H9 (cell line): ENCODE measurements around the gene SERPINA10. TPM values are rescaled to one million over a fixed set of nuclear protein-coding genes. Genes with fewer than 3 reads are reported as not detected.

ENCODE experiments used
- DNase-seq: peaks from one replicate; pipeline ENCODE4 v3.0.0-alpha.2; 2017
- H2AFZ ChIP-seq: one replicate; pipeline ENCODE4 v1.6.1; 2013; ENCODE audit warnings: mild to moderate bottlenecking, low read length, control low read depth, moderate library complexity
- H2AK5ac ChIP-seq: 2 replicates; pipeline ENCODE4 v1.6.1; 2013; ENCODE audit warnings: low read length, control low read depth, mixed read lengths; ENCODE audit not compliant: insufficient read length
- H2BK120ac ChIP-seq: one replicate; pipeline ENCODE4 v1.6.1; 2013; ENCODE audit warnings: low read depth, mild to moderate bottlenecking, low read length, control low read depth, inconsistent platforms; ENCODE audit not compliant: poor library complexity, severe bottlenecking
- H2BK12ac ChIP-seq: 2 replicates; pipeline ENCODE4 v1.6.1; 2013; ENCODE audit warnings: low read length, control low read depth, mixed read lengths, low read depth; ENCODE audit not compliant: insufficient read length
- H2BK15ac ChIP-seq: 2 replicates; pipeline ENCODE4 v1.6.1; 2013; ENCODE audit warnings: low read depth, low read length, control low read depth
- H2BK20ac ChIP-seq: one replicate; pipeline ENCODE4 v1.6.1; 2013; ENCODE audit warnings: low read depth, mild to moderate bottlenecking, low read length, control low read depth, inconsistent platforms; ENCODE audit not compliant: poor library complexity, severe bottlenecking
- H2BK5ac ChIP-seq: 2 replicates; pipeline ENCODE4 v1.6.1; 2013; ENCODE audit warnings: low read length, control low read depth, mixed read lengths; ENCODE audit not compliant: insufficient read length
- H3K14ac ChIP-seq: 2 replicates; pipeline ENCODE4 v1.6.1; 2013; ENCODE audit warnings: low read length, control low read depth; ENCODE audit not compliant: insufficient read depth
- H3K18ac ChIP-seq: 2 replicates; pipeline ENCODE4 v1.6.1; 2013; ENCODE audit warnings: low read depth, mild to moderate bottlenecking, mixed read lengths, low read length, control low read depth; ENCODE audit not compliant: insufficient read length
- H3K23ac ChIP-seq: 2 replicates; pipeline ENCODE4 v1.6.1; 2013; ENCODE audit warnings: low read length, control low read depth, mixed read lengths, low read depth; ENCODE audit not compliant: insufficient read length
- H3K23me2 ChIP-seq: 2 replicates; pipeline ENCODE4 v1.6.1; 2013; ENCODE audit warnings: low read depth, mild to moderate bottlenecking, mixed read lengths, low read length, control low read depth; ENCODE audit not compliant: insufficient read length, poor library complexity, severe bottlenecking
- H3K27ac ChIP-seq: 2 replicates; pipeline ENCODE4 v1.5.1; 2013; ENCODE audit warnings: low read length, control low read depth, mixed read lengths, low read depth; ENCODE audit not compliant: insufficient read length
- H3K27me3 ChIP-seq: 2 replicates; pipeline ENCODE4 v1.6.1; 2013; ENCODE audit warnings: low read length, control low read depth, inconsistent platforms; ENCODE audit not compliant: insufficient read depth
- H3K4ac ChIP-seq: 2 replicates; pipeline ENCODE4 v1.6.1; 2013; ENCODE audit warnings: low read depth, mild to moderate bottlenecking, control low read depth, inconsistent platforms, low read length, moderate library complexity
- H3K4me1 ChIP-seq: 2 replicates; pipeline ENCODE4 v1.6.1; 2013; ENCODE audit warnings: low read length, control low read depth, inconsistent platforms; ENCODE audit not compliant: insufficient read depth
- H3K4me2 ChIP-seq: 2 replicates; pipeline ENCODE4 v1.6.1; 2013; ENCODE audit warnings: low read length, control low read depth, mixed read lengths; ENCODE audit not compliant: insufficient read length, insufficient read depth
- H3K56ac ChIP-seq: 2 replicates; pipeline ENCODE4 v1.6.1; 2013; ENCODE audit warnings: low read depth, mild to moderate bottlenecking, mixed read lengths, low read length, control low read depth; ENCODE audit not compliant: insufficient read length
- H3K79me1 ChIP-seq: 2 replicates; pipeline ENCODE4 v1.6.1; 2013; ENCODE audit warnings: low read depth, mild to moderate bottlenecking, moderate library complexity, low read length, control low read depth, inconsistent platforms; ENCODE audit not compliant: insufficient read depth, poor library complexity, severe bottlenecking
- H3K79me2 ChIP-seq: 2 replicates; pipeline ENCODE4 v1.6.1; 2013; ENCODE audit warnings: low read length, control low read depth, inconsistent platforms; ENCODE audit not compliant: insufficient read depth
- H3K9ac ChIP-seq: 2 replicates; pipeline ENCODE4 v1.6.1; 2013; ENCODE audit warnings: low read length, control low read depth, mixed read lengths; ENCODE audit not compliant: insufficient read length; ENCODE audit errors: extremely low read depth
- H3K9me3 ChIP-seq: one replicate; pipeline ENCODE4 v1.6.1; 2013; ENCODE audit warnings: low read depth, low read length, inconsistent platforms; ENCODE audit not compliant: control insufficient read depth
- H3T11ph ChIP-seq: one replicate; pipeline ENCODE4 v1.6.1; 2013; ENCODE audit warnings: mild to moderate bottlenecking, low read length, control low read depth, inconsistent platforms
- H4K20me1 ChIP-seq: one replicate; pipeline ENCODE4 v1.6.1; 2013; ENCODE audit not compliant: control insufficient read depth, insufficient read length, insufficient read depth
- H4K5ac ChIP-seq: 2 replicates; pipeline ENCODE4 v1.6.1; 2013; ENCODE audit warnings: low read depth, mild to moderate bottlenecking, mixed read lengths, low read length, control low read depth; ENCODE audit not compliant: insufficient read length
- H4K8ac ChIP-seq: replicated peaks from 2 replicates; pipeline ENCODE4 v1.6.1; 2013; ENCODE audit warnings: low read length, control low read depth, mixed read lengths, low read depth; ENCODE audit not compliant: insufficient read length
- H4K91ac ChIP-seq: 2 replicates; pipeline ENCODE4 v1.6.1; 2013; ENCODE audit warnings: low read depth, mild to moderate bottlenecking, moderate library complexity, mixed read lengths, low read length, control low read depth; ENCODE audit not compliant: insufficient read length
- H3K27ac Mint-ChIP-seq, 3 experiments: 2 replicates in 2 of 3; 3 replicates in 1 of 3; pipeline ENCODE4 v1.8.0; 2020 to 2021; ENCODE audit warnings: mixed read lengths in 3 of 3, mild to moderate bottlenecking in 1 of 3, moderate library complexity in 1 of 3
- H3K27me3 Mint-ChIP-seq: 2 replicates; pipeline ENCODE4 v1.8.0; 2021; ENCODE audit warnings: low read depth, mild to moderate bottlenecking, moderate library complexity, mixed read lengths
- H3K36me3 Mint-ChIP-seq, 3 experiments: 2 replicates in 2 of 3; 3 replicates in 1 of 3; pipeline ENCODE4 v1.8.0; 2020 to 2021; ENCODE audit warnings: low read depth in 3 of 3, mixed read lengths in 3 of 3; ENCODE audit not compliant: insufficient read depth in 1 of 3
- H3K4me1 Mint-ChIP-seq, 2 experiments: 2 replicates each; pipeline ENCODE4 v1.8.0; 2020; ENCODE audit warnings: mixed read lengths in 2 of 2
- H3K4me3 Mint-ChIP-seq, 2 experiments: 2 replicates in 1 of 2; 3 replicates in 1 of 2; pipeline ENCODE4 v1.8.0; 2020 to 2021; ENCODE audit warnings: mild to moderate bottlenecking in 2 of 2, mixed read lengths in 2 of 2, moderate library complexity in 1 of 2
- H3K9me3 Mint-ChIP-seq, 2 experiments: 2 replicates in 1 of 2; 3 replicates in 1 of 2; pipeline ENCODE4 v1.8.0; 2020; ENCODE audit warnings: mild to moderate bottlenecking in 2 of 2, mixed read lengths in 2 of 2, moderate library complexity in 1 of 2
- CTCF ChIP-seq: fragments of 200-600 bp; sonication (generic); conservative IDR thresholded peaks from 3 replicates; pipeline ENCODE4 v1.8.0; 2021; ENCODE audit warnings: antibody characterized with exemption, mild to moderate bottlenecking
- WGBS: extraction: QIAGEN DNeasy Blood & Tissue Kit; methylation state at CpG from one replicate; pipeline ENCODE4 v1.1.7; 2013; ENCODE audit warnings: missing lambda C conversion rate, low lambda C conversion rate, mixed read lengths; ENCODE audit not compliant: insufficient read length; ENCODE audit errors: extremely low coverage; 5-methylcytosine and 5-hydroxymethylcytosine counted together
- total RNA-seq: library from RNA; stranded (reverse); gene quantifications from 2 replicates; pipeline ENCODE4 v1.2.1, GENCODE V29; 2021

The SERPINA10 gene
- total RNA-seq, 1 experiment from 2014 or later: not detected

DNA sequence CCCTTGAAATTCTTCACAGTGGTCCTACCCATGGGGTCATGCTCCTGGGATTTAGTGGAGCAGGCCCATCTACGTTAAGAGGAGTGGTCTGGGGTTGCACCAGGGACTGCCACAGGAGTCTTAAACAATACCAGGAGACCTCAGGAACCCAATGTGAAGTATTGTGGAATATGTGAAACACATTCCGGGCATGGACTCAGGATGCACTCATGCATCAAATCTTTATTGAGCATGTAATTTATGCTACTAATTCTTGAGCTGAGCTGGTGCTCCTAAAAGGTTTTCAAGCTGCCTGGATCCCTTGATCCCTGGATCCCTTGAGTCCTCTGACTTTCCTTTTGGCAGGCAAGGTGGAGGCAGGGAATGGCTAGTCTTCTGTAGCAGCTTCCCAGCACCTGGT is 8.8 kb downstream of the SERPINA10 start:
- no peak for TF ChIP-seq CTCF
- Histone ChIP-seq H4K8ac (no peak overlapping the region), H3K4me2 (no peak overlapping the region), H3K56ac (no peak overlapping the region), H2BK15ac (no peak overlapping the region), H4K20me1 (no peaks in the 10 kb centered on the region), H3K18ac (no peak overlapping the region), H3K4ac (no peak overlapping the region), H3K79me1 (no peaks in the 10 kb centered on the region), H3K27ac (no peak overlapping the region), H2BK12ac (no peak overlapping the region), H3K27me3 (no peaks in the 10 kb centered on the region), H2BK120ac (no peak overlapping the region), H3K9me3 (no peaks in the 10 kb centered on the region), H4K5ac (no peak overlapping the region), H3K9ac (no peak overlapping the region), H2AFZ (no peak overlapping the region), H3K79me2 (no peaks in the 10 kb centered on the region), H2BK5ac (no peak overlapping the region), H2AK5ac (no peak overlapping the region), H3T11ph (no peak overlapping the region), H3K23me2 (no peaks in the 10 kb centered on the region), H3K23ac (no peak overlapping the region), H3K4me1 (no peaks in the 10 kb centered on the region; the same call in 1 of the 2 replicates), H3K14ac (no peak overlapping the region), H4K91ac (no peak overlapping the region), H2BK20ac (no peak overlapping the region)
- DNase-seq: no peak
- Mint-ChIP-seq H3K36me3 (no peaks in the 10 kb centered on the region), H3K4me3 (no peak overlapping the region), H3K9me3 (no peaks in the 10 kb centered on the region), H3K27me3 (no peaks in the 10 kb centered on the region; the same call in 1 of the 2 replicates), H3K27ac (no peak overlapping the region), H3K4me1 (peaks cover 2 to 7% of the 10 kb centered on the region in 2 experiments; a peak in 2 of 4 replicates)
- no CpG with 5 or more reads among the region's 2 CpGs for WGBS
